ENCODE data around the gene MTX1. TPM values are rescaled to one million over a fixed set of nuclear protein-coding genes. Genes with fewer than 3 reads are reported as not detected.
A peak's percentile ranks its signal among the peaks of the same experiment; 100 is the strongest.

MTX1 gene
- total and polyA plus RNA-seq, 3 experiments from 2014 or later = 43.7 to 73.2 (median 67.6) TPM

- Mint-ChIP-seq H3K27me3 (no peaks in the 10 kb centered on the region), H3K27ac (peak overlapping the region in 6 of 8 donors; percentile 38 to 80 (median 70)), H3K9me3 (no peaks in the 10 kb centered on the region), H3K4me1 (peaks cover 26 to 39% (median 38%) of the 10 kb centered on the region in 3 donors), H3K4me3 (peak overlapping the region; percentile 44 to 91 (median 77)), H3K36me3 (peaks cover 6 to 26% (median 8%) of the 10 kb centered on the region in 3 donors)
- no peaks in the 10 kb centered on the region for H3K9me3 ChIP-seq (ENCODE audit: low read length)
- H3K4me1 ChIP-seq (ENCODE audit: insufficient read depth, low read length) = peaks cover 7% of the 10 kb centered on the region
- no peaks in the 10 kb centered on the region for H3K27me3 ChIP-seq (ENCODE audit: insufficient read depth, low read length, poor library complexity, severe bottlenecking)
- H3K4me3 ChIP-seq (ENCODE audit: low read length) = no peak overlapping the region
- no peak for DNase-seq
- H3K27ac ChIP-seq (ENCODE audit: low read depth, low read length) = peak overlapping the region; percentile 51
- ChIA-PET POLR2A (interaction anchor here (0.6 kb wide), 1 partner anchor 62 kb away, joined by 6 read pairs; no protein-coding TSS in a partner anchor), CTCF (interaction anchor here (7.1 kb wide), 1 partner anchor 6 kb away, joined by 79 read pairs; the partner anchor contains the start of gene SCAMP3)
- peaks cover 11% of the 10 kb centered on the region for H3K36me3 ChIP-seq (ENCODE audit: insufficient read depth, low read length)
Measured at GRCh38 chr1:155254228-155254713, 45.8 kb downstream of the MTX1 start.

- Mint-ChIP-seq H3K27me3 (no peaks in the 10 kb centered on the region), H3K4me3 (peak overlapping the region in 6 of 7 donors; percentile 75 to 91 (median 82)), H3K4me1 (peaks cover 26 to 39% (median 38%) of the 10 kb centered on the region in 3 donors), H3K36me3 (peaks cover 6 to 28% (median 8%) of the 10 kb centered on the region in 3 donors), H3K27ac (peak overlapping the region in 4 of 8 donors; percentile 38 to 70 (median 54)), H3K9me3 (no peaks in the 10 kb centered on the region)
- Histone ChIP-seq H3K9me3 (ENCODE audit: low read length) (no peaks in the 10 kb centered on the region), H3K27ac (ENCODE audit: low read depth, low read length) (no peak overlapping the region), H3K4me1 (ENCODE audit: insufficient read depth, low read length) (peaks cover 7% of the 10 kb centered on the region), H3K27me3 (ENCODE audit: insufficient read depth, low read length, poor library complexity, severe bottlenecking) (no peaks in the 10 kb centered on the region), H3K4me3 (ENCODE audit: low read length) (peak overlapping the region; percentile 49), H3K36me3 (ENCODE audit: insufficient read depth, low read length) (peaks cover 11% of the 10 kb centered on the region)
- DNase-seq = no peak
- ChIA-PET CTCF (interaction anchor here (1.0 kb wide), 1 partner anchor 48 kb away, joined by 4 read pairs; the partner anchor contains the start of gene THBS3), POLR2A (interaction anchor here (0.6 kb wide), 1 partner anchor 62 kb away, joined by 6 read pairs; no protein-coding TSS in a partner anchor)
Measured at GRCh38 chr1:155254714-155255242, 46.3 kb downstream of the MTX1 start.

DNA sequence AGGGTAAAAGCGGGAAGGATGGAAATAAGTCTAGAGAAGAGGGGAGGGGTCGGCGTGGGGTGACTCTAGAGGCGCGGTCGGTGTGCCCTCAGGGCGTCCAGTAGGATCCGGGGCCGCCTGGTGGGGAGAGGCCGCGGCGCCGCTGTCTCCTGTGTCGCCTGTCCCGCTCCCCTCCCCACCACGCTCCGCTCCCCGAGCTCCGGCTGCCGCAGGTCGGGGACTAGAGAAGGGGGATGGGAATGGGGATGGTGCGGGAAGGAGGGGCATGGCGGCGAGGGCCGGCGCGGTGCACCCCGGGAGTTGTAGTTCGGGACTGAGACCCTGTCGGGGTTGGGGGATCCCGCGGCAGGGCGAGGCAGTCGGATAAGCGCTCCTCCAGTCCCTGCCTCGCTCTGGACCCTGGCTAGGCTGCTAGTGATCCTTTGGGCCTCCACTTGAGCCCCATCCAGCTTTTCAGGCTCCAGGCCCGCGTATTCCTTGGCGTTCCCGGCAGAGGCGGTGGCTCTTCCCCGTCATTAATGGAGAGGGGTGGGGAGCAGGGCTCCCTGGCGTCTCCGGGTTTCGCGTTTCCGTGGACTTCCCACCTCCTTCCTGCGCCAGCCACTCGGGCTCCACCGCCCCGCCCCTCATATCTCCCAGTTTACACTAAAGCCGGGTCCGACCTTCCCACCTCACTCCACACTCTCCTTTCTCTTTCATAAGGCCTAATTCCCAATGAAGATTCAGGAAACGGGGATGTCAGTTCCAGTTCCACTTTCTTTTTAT is 46.9 kb downstream of the MTX1 start, which contains the start of gene ENTREP3:
ENTREP3 (minus strand) TSS at position 241 of the 765 bp plus-strand sequence. CDS start 606 bp downstream, outside the sequence.
- Mint-ChIP-seq H3K4me1 (peaks cover 30 to 42% (median 42%) of the 10 kb centered on the region in 3 donors), H3K4me3 (peak within 1 kb of the TSS; percentile 68 to 91 (median 80)), H3K27ac (peak within 1 kb of the TSS; percentile 38 to 80 (median 69)), H3K27me3 (no peaks in the 10 kb centered on the region), H3K36me3 (peaks cover 8 to 32% (median 9%) of the 10 kb centered on the region in 3 donors), H3K9me3 (no peaks in the 10 kb centered on the region)
- peak within 1 kb of the TSS; percentile 51 for H3K27ac ChIP-seq (ENCODE audit: low read depth, low read length)
- H3K36me3 ChIP-seq (ENCODE audit: insufficient read depth, low read length) = peaks cover 11% of the 10 kb centered on the region
- H3K4me3 ChIP-seq (ENCODE audit: low read length) = peak within 1 kb of the TSS; percentile 49
- no peaks in the 10 kb centered on the region for H3K27me3 ChIP-seq (ENCODE audit: insufficient read depth, low read length, poor library complexity, severe bottlenecking)
- DNase-seq = peak; percentile 58 to 79 (median 68)
- H3K4me1 ChIP-seq (ENCODE audit: insufficient read depth, low read length) = peaks cover 11% of the 10 kb centered on the region
- CTCF ChIA-PET = interaction anchor here (1.0 to 2.1 kb wide), 2 partner anchors 48 to 68 kb away, joined by 4 to 6 read pairs; partner anchors contain the start of gene THBS3
- no peaks in the 10 kb centered on the region for H3K9me3 ChIP-seq (ENCODE audit: low read length)
- POLR2A ChIA-PET = no interaction called here

- no peaks in the 10 kb centered on the region for H3K9me3 ChIP-seq (ENCODE audit: low read length)
- no peaks in the 10 kb centered on the region for H3K9me3 Mint-ChIP-seq
- peaks cover 32 to 44% (median 43%) of the 10 kb centered on the region in 3 donors for H3K4me1 Mint-ChIP-seq
- no peak for DNase-seq
- H3K27me3 ChIP-seq (ENCODE audit: insufficient read depth, low read length, poor library complexity, severe bottlenecking) = no peaks in the 10 kb centered on the region
- H3K27ac ChIP-seq (ENCODE audit: low read depth, low read length) = no peak overlapping the region
- H3K27me3 Mint-ChIP-seq = no peaks in the 10 kb centered on the region
- H3K4me1 ChIP-seq (ENCODE audit: insufficient read depth, low read length) = peaks cover 19% of the 10 kb centered on the region
- H3K4me3 Mint-ChIP-seq = peak overlapping the region; percentile 65 to 84 (median 75)
- H3K36me3 ChIP-seq (ENCODE audit: insufficient read depth, low read length) = peaks cover 11% of the 10 kb centered on the region
- peaks cover 8 to 38% (median 9%) of the 10 kb centered on the region in 3 donors for H3K36me3 Mint-ChIP-seq
- ChIA-PET POLR2A (interaction anchor here (1.1 kb wide), 1 partner anchor 11 kb away, joined by 3 read pairs; no protein-coding TSS in a partner anchor), CTCF (interaction anchor here (0.5 to 2.1 kb wide), 2 partner anchors 17 to 68 kb away, joined by 3 to 6 read pairs; partner anchors contain the start of gene CLK2)
- H3K4me3 ChIP-seq (ENCODE audit: low read length) = no peak overlapping the region
- peak overlapping the region in 3 of 8 donors; percentile 29 to 62 (median 38) for H3K27ac Mint-ChIP-seq
Measured at GRCh38 chr1:155256058-155256852, 47.8 kb downstream of the MTX1 start.

- H3K9me3 ChIP-seq (ENCODE audit: low read length) = no peaks in the 10 kb centered on the region
- Mint-ChIP-seq H3K27ac (peak overlapping the region in 2 of 8 donors; percentile 75 to 77), H3K9me3 (no peaks in the 10 kb centered on the region), H3K4me3 (peak overlapping the region; percentile 6 to 100 (median 97)), H3K36me3 (peaks cover 8 to 75% (median 15%) of the 10 kb centered on the region in 3 donors), H3K4me1 (peaks cover 41 to 60% (median 49%) of the 10 kb centered on the region in 3 donors), H3K27me3 (no peaks in the 10 kb centered on the region)
- peaks cover 33% of the 10 kb centered on the region for H3K36me3 ChIP-seq (ENCODE audit: insufficient read depth, low read length)
- H3K4me3 ChIP-seq (ENCODE audit: low read length) = no peak overlapping the region
- H3K27ac ChIP-seq (ENCODE audit: low read depth, low read length) = no peak overlapping the region
- ChIA-PET POLR2A (no interaction called here), CTCF (interaction anchor here (1.1 to 4.4 kb wide), 5 partner anchors 9 to 87 kb away, joined by 3 to 79 read pairs (median 4); partner anchors contain the start of genes CLK2, KRTCAP2 and TRIM46)
- DNase-seq = no peak
- no peaks in the 10 kb centered on the region for H3K27me3 ChIP-seq (ENCODE audit: insufficient read depth, low read length, poor library complexity, severe bottlenecking)
- H3K4me1 ChIP-seq (ENCODE audit: insufficient read depth, low read length) = peaks cover 29% of the 10 kb centered on the region
Measured at GRCh38 chr1:155260276-155260675, 51.8 kb downstream of the MTX1 start.

GRCh38 chr1:155261493-155261851 is 53.0 kb downstream of the MTX1 start:
- CTCF ChIA-PET = interaction anchor here (1.2 to 4.4 kb wide), 5 partner anchors 11 to 89 kb away, joined by 3 to 79 read pairs (median 6); partner anchors contain the start of genes CLK2 and KRTCAP2
- Histone ChIP-seq H3K36me3 (ENCODE audit: insufficient read depth, low read length) (peaks cover 42% of the 10 kb centered on the region), H3K27ac (ENCODE audit: low read depth, low read length) (peak overlapping the region; percentile 82), H3K27me3 (ENCODE audit: insufficient read depth, low read length, poor library complexity, severe bottlenecking) (no peaks in the 10 kb centered on the region), H3K4me3 (ENCODE audit: low read length) (peak overlapping the region; percentile 99), H3K4me1 (ENCODE audit: insufficient read depth, low read length) (peaks cover 22% of the 10 kb centered on the region), H3K9me3 (ENCODE audit: low read length) (no peaks in the 10 kb centered on the region)
- peaks cover 36 to 51% (median 42%) of the 10 kb centered on the region in 3 donors for H3K4me1 Mint-ChIP-seq
- POLR2A ChIA-PET = interaction anchor here (0.5 to 2.4 kb wide), 10 partner anchors 10 to 1060 kb away, joined by 3 to 25 read pairs (median 3); partner anchors contain the start of genes ASH1L, CLK2 and MSTO1
- H3K36me3 Mint-ChIP-seq = peaks cover 8 to 79% (median 15%) of the 10 kb centered on the region in 3 donors
- H3K27ac Mint-ChIP-seq = peak overlapping the region; percentile 80 to 99 (median 98)
- no peaks in the 10 kb centered on the region for H3K9me3 Mint-ChIP-seq
- peak overlapping the region; percentile 95 to 100 (median 99) for H3K4me3 Mint-ChIP-seq
- no peaks in the 10 kb centered on the region for H3K27me3 Mint-ChIP-seq
- peak in 1 of 5 donors; percentile 11 for DNase-seq
